ENCODE data around the gene RAB5IF. TPM values are rescaled to one million over a fixed set of nuclear protein-coding genes. Genes with fewer than 3 reads are reported as not detected.

Gene RAB5IF
- total RNA-seq, result 150 and 156 TPM in 2 replicates

GRCh38 chr20:36605399-36606157 lies at the start of gene RAB5IF:
Gene RAB5IF, plus strand, starts transcription at chr20:36605779. Its CDS starts 173 bp downstream, at chr20:36605952.

DNA sequence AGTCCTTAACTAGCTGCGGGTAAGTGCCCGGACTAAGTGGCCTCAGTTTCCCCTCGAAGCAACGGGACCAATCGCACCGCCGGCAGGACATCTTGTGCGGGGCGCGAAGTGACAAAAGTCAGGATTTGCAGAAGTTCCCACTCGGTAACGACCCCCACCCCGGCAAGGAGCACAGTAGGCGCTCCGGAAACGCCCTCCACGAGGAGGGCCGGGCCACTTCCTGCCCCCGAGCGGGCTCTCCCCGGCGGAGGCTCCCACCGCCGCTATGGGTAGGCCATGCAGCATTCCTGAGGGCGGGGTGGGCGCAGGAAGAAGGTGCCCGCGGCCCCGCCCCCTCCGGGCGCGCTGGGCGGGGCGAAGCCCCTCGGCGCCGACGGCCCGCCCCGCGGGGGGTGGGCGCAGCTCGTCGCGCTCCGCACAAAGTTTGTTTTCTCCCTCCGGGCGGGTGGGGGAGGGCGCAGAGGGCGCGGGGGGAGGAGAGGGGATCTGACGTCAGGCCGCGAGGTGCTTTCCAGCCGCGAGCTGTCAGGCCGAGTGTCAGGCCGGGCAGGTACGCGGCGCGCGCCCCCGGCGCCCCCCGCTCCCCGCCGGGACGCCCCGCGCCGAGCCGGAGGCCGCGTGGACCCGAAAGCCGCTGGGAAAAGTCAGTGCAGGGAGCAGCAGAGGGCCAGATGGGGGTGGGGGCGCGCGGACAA lies 32.3 kb upstream of the RAB5IF start, which contains the start of gene TGIF2:
Gene TGIF2 (plus strand): TSS at position 495 of the 695 bp plus-strand sequence. CDS start 5,178 bp downstream, outside the sequence.

GRCh38 chr20:36645998-36646397 lies 40.4 kb downstream of the RAB5IF start, which contains the start of gene SLA2:
Gene SLA2, minus strand, starts transcription at chr20:36646196. Its CDS starts 4,861 bp downstream, at chr20:36641335.

Other genes with a start within 250 kb of the RAB5IF start
- 4.8 and 5.4 TPM in 2 replicates for gene MYL9, start 64.3 kb upstream of the RAB5IF start, total RNA-seq
- gene TGIF2, start 32.2 kb upstream of the RAB5IF start, total RNA-seq, result 11.0 and 14.7 TPM in 2 replicates
- gene SLA2, start 40.4 kb downstream of the RAB5IF start, total RNA-seq, result not detected in 2 replicates
- gene NDRG3, start 140.3 kb downstream of the RAB5IF start, total RNA-seq, result 12.4 and 18.4 TPM in 2 replicates
- 8.7 and 15.0 TPM in 2 replicates for gene DSN1, start 168.0 kb downstream of the RAB5IF start, total RNA-seq